HepG2 (cell line): ENCODE data around the gene ZNF512B. TPM values are rescaled to one million over a fixed set of nuclear protein-coding genes. Genes with fewer than 3 reads are reported as not detected.

Experiments used
- HNRNPLL ChIP-seq: fragments of 200-400 bp; formaldehyde crosslinking; IDR thresholded peaks from 2 replicates; pipeline ENCODE4 v1.6.1; 2017; ENCODE audit warnings: mild to moderate bottlenecking, low read depth, low read length; ENCODE audit not compliant: poor library complexity, severe bottlenecking
- MTA1 ChIP-seq: sonication (generic); formaldehyde crosslinking; IDR thresholded peaks from 2 replicates; pipeline ENCODE4 v1.4.0; 2020; ENCODE audit warnings: missing genetic modification reagents, mild to moderate bottlenecking, borderline replicate concordance
- POLR2G ChIP-seq: fragments of 200-400 bp; formaldehyde crosslinking; IDR thresholded peaks from 2 replicates; pipeline ENCODE4 v1.6.1; 2018; ENCODE audit warnings: mild to moderate bottlenecking, low read depth, low read length, moderate library complexity
- ZBTB40 ChIP-seq, 2 experiments: fragments of 450-650 bp in 1 of 2; sonication (generic) in 1 of 2; formaldehyde crosslinking in 1 of 2; IDR thresholded peaks; 2 replicates each; pipeline versions ENCODE4 v1.6.1 to v1.8.0; 2016 to 2022; ENCODE audit warnings: antibody characterized with exemption in 1 of 2, mild to moderate bottlenecking in 1 of 2, missing genetic modification reagents in 1 of 2
- ZBTB49 ChIP-seq: sonication (generic); formaldehyde crosslinking; IDR thresholded peaks from 2 replicates; pipeline ENCODE4 v1.4.0; 2020; ENCODE audit warnings: missing genetic modification reagents, borderline replicate concordance
- ZNF746 ChIP-seq: sonication (generic); formaldehyde crosslinking; IDR thresholded peaks from 2 replicates; pipeline ENCODE4 v1.8.0; 2022; ENCODE audit warnings: mild to moderate bottlenecking, missing genetic modification reagents
- polyA plus RNA-seq, 8 experiments: library from polyadenylated mRNA; depleted of rRNA in 3 of 8; stranded (reverse) in 7 of 8; unstranded in 1 of 8; fragments of >200 nt; fragmentation: Illumina TruSeq in 4 of 8; extraction: Trizol in 4 of 8; gene quantifications; 2 replicates each; pipeline versions ENCODE4 v1.2.1 to v1.2.3, GENCODE V29; 2011 to 2016; ENCODE audit warnings: low read depth in 4 of 8, missing spikeins in 1 of 8, mixed read lengths in 1 of 8; ENCODE audit not compliant: insufficient read depth in 1 of 8
- total RNA-seq, 5 experiments: library from RNA; depleted of rRNA; stranded (reverse); fragments of >200 nt; fragmentation: Illumina TruSeq; extraction: Trizol; gene quantifications; 2 replicates each; pipeline ENCODE4 v1.2.3, GENCODE V29; 2016; ENCODE audit warnings: low read depth in 1 of 5

Gene ZNF512B
- total and polyA plus RNA-seq, 2 of the 13 experiments (the other 11 are each of a cell fraction or from before 2014, with no cell fraction given): 11.5 to 30.6 TPM

- no peak for TF ChIP-seq ZBTB40 (IDR thresholded peaks at IDR 0.05)
- no peak for TF ChIP-seq ZBTB40 (CRISPR knock-in tag; IDR thresholded peaks at IDR 0.05)
- no peak for TF ChIP-seq ZNF746 (CRISPR knock-in tag)
- no peak for TF ChIP-seq ZBTB49 (CRISPR knock-in tag)
- peak; percentile 12 for TF ChIP-seq HNRNPLL
- no peak for TF ChIP-seq POLR2G
- no peak for TF ChIP-seq MTA1
Observed at GRCh38 chr20:63963348-63963741, 6.4 kb downstream of the ZNF512B start (continued).
